HCT116 (cell line): ENCODE data around the gene DOCK10. TPM values are rescaled to one million over a fixed set of nuclear protein-coding genes. Genes with fewer than 3 reads are reported as not detected.

Experiments
- ATAC-seq: fragments of 200-7000 bp; cut with Tn5 transposase; 2 replicates; pipeline ENCODE4 v1.9.1; 2020; ENCODE audit warnings: mild to moderate bottlenecking, moderate library complexity
- BruUV-seq: library from RNA; stranded (reverse); fragments of 400-500 nt; replicated peaks from 2 replicates; lab custom pipeline; 2021; lab: Mats Ljungman, UMichigan
- CTCF ChIA-PET: fragments of 300-600 bp; sonication (Branson Sonifier 250); formaldehyde crosslinking; loops from one replicate; lab custom pipeline; 2021; ENCODE audit warnings: antibody characterized with exemption; lab: Charles Lee
- POLR2A ChIA-PET: fragments of 300-600, 350-600 bp; sonication (Branson Sonifier 250); formaldehyde crosslinking; loops from one replicate; lab custom pipeline; 2021; ENCODE audit warnings: antibody characterized with exemption; lab: Charles Lee
- RAD21 ChIA-PET, 2 experiments: fragments of 300-600 bp; sonication (Branson Sonifier 250); formaldehyde crosslinking; loops; one replicate each; lab custom pipeline; 2023; ENCODE audit warnings: low total read pairs in 2 of 2; ENCODE audit not compliant: uncharacterized antibody in 2 of 2, unreplicated experiment in 2 of 2, low non-redundant PET in 1 of 2; lab: Charles Lee
- DNase-seq: peaks from one replicate; pipeline ENCODE4 v3.0.0-alpha.2; 2010; ENCODE audit warnings: low read depth, low spot score
- H2AFZ ChIP-seq: fragments of 200-600 bp; shearing (Covaris generic), sonication (generic); 2 replicates; pipeline ENCODE4 v1.6.1; 2017; ENCODE audit warnings: low read depth, mixed run types, mixed read lengths, antibody characterized with exemption, low read length; ENCODE audit not compliant: poor library complexity, severe bottlenecking
- H3K27ac ChIP-seq: 2 replicates; pipeline ENCODE4 v1.5.1; 2012; ENCODE audit warnings: low read depth, low read length
- H3K27me3 ChIP-seq: fragments of 200-600 bp; sonication (generic); 2 replicates; pipeline ENCODE4 v1.6.1; 2016; ENCODE audit warnings: mixed run types, low read length, mixed read lengths; ENCODE audit not compliant: insufficient read depth
- H3K36me3 ChIP-seq, 2 experiments: fragments of 200-500 bp in 1 of 2; fragments of 200-600 bp in 1 of 2; sonication (Bioruptor generic) in 1 of 2; sonication (generic) in 1 of 2; 2 replicates each; pipeline versions ENCODE4 v1.5.1 to v1.6.1; 2014 to 2016; ENCODE audit warnings: low read length in 2 of 2, inconsistent platforms in 1 of 2, mixed read lengths in 1 of 2, mixed run types in 1 of 2; ENCODE audit not compliant: insufficient read depth in 2 of 2, control insufficient read depth in 1 of 2
- H3K4me1 ChIP-seq, 2 experiments: fragments of 200-600 bp in 1 of 2; sonication (generic) in 1 of 2; 2 replicates each; pipeline versions ENCODE4 v1.5.1 to v1.6.1; 2012 to 2017; ENCODE audit warnings: low read length in 2 of 2, inconsistent platforms in 1 of 2, mild to moderate bottlenecking in 1 of 2, mixed read lengths in 1 of 2, mixed run types in 1 of 2, moderate library complexity in 1 of 2; ENCODE audit not compliant: insufficient read depth in 2 of 2, control insufficient read depth in 1 of 2
- H3K4me2 ChIP-seq: fragments of 200-600 bp; sonication (generic); 2 replicates; pipeline ENCODE4 v1.6.1; 2017; ENCODE audit warnings: mixed run types, low read length, mixed read lengths
- H3K4me3 ChIP-seq, 2 experiments: fragments of 200-600 bp in 1 of 2; sonication (generic) in 1 of 2; replicated peaks in 1 of 2; 2 replicates each; pipeline ENCODE4 v1.5.1; 2011 to 2016; ENCODE audit warnings: low read length in 2 of 2, control low read depth in 1 of 2, low read depth in 1 of 2, mild to moderate bottlenecking in 1 of 2, mixed read lengths in 1 of 2, mixed run types in 1 of 2
- H3K79me2 ChIP-seq: fragments of 200-600 bp; sonication (generic); 2 replicates; pipeline ENCODE4 v1.6.1; 2017; ENCODE audit warnings: mild to moderate bottlenecking, mixed run types, low read length, moderate library complexity, mixed read lengths; ENCODE audit not compliant: insufficient read depth
- H3K9ac ChIP-seq: fragments of 200-600 bp; sonication (generic); 2 replicates; pipeline ENCODE4 v1.6.1; 2016; ENCODE audit warnings: low read length, mixed read lengths
- H3K9me2 ChIP-seq: fragments of 200-600 bp; sonication (generic), shearing (Covaris generic); 2 replicates; pipeline ENCODE4 v1.6.1; 2017; ENCODE audit warnings: mixed run types, mild to moderate bottlenecking, moderate library complexity; ENCODE audit not compliant: insufficient read depth
- H3K9me3 ChIP-seq, 2 experiments: fragments of 200-500 bp in 1 of 2; fragments of 200-600 bp in 1 of 2; sonication (Bioruptor generic) in 1 of 2; sonication (generic) in 1 of 2; 2 replicates each; pipeline ENCODE4 v1.6.1; 2014 to 2017; ENCODE audit warnings: low read length in 2 of 2, mixed read lengths in 2 of 2, inconsistent platforms in 1 of 2, low read depth in 1 of 2, mild to moderate bottlenecking in 1 of 2, mixed run types in 1 of 2, moderate library complexity in 1 of 2; ENCODE audit not compliant: control insufficient read depth in 1 of 2, insufficient read depth in 1 of 2
- H4K20me1 ChIP-seq: fragments of 200-600 bp; sonication (generic), shearing (Covaris generic); 2 replicates; pipeline ENCODE4 v1.6.1; 2017; ENCODE audit warnings: mixed run types, mild to moderate bottlenecking, moderate library complexity; ENCODE audit not compliant: insufficient read depth
- CBX3 ChIP-seq: IDR thresholded peaks from 2 replicates; pipeline ENCODE4 v1.6.1; 2012; ENCODE audit warnings: low read depth
- EGR1 ChIP-seq: IDR thresholded peaks from 2 replicates; pipeline ENCODE4 v1.6.1; 2012; ENCODE audit warnings: low read depth
- ELF1 ChIP-seq: IDR thresholded peaks from 2 replicates; pipeline ENCODE4 v1.6.1; 2012; ENCODE audit warnings: low read depth, borderline replicate concordance
- EZH2 ChIP-seq: fragments of 200-600 bp; sonication (generic); IDR thresholded peaks from 2 replicates; pipeline ENCODE4 v1.6.1; 2017; ENCODE audit warnings: antibody characterized with exemption, mixed run types
- EZH2phosphoT487 ChIP-seq: fragments of 200-600 bp; IDR thresholded peaks from 2 replicates; pipeline ENCODE4 v1.6.1; 2018; ENCODE audit warnings: antibody characterized with exemption, borderline replicate concordance
- FOSL1 ChIP-seq: IDR thresholded peaks from 2 replicates; pipeline ENCODE4 v1.6.1; 2012; ENCODE audit warnings: low read depth
- JUND ChIP-seq: IDR thresholded peaks from 2 replicates; pipeline ENCODE4 v1.6.1; 2012
- POLR2A ChIP-seq: IDR thresholded peaks from 2 replicates; pipeline ENCODE4 v1.7.0; 2011; ENCODE audit warnings: borderline replicate concordance; ENCODE audit not compliant: insufficient read depth, insufficient read length; ENCODE audit errors: extremely low read depth
- POLR2AphosphoS5 ChIP-seq: IDR thresholded peaks from 2 replicates; pipeline ENCODE4 v1.6.1; 2011; ENCODE audit warnings: mild to moderate bottlenecking, low read depth, low read length, moderate library complexity
- RAD21 ChIP-seq: IDR thresholded peaks from 2 replicates; pipeline ENCODE4 v1.6.1; 2012; ENCODE audit warnings: low read depth, mild to moderate bottlenecking
- SIN3A ChIP-seq: IDR thresholded peaks from 2 replicates; pipeline ENCODE4 v1.6.1; 2012; ENCODE audit warnings: low read depth
- SP1 ChIP-seq: IDR thresholded peaks from 2 replicates; pipeline ENCODE4 v1.6.1; 2012; ENCODE audit warnings: low read depth
- SRF ChIP-seq: IDR thresholded peaks from 2 replicates; pipeline ENCODE4 v1.6.1; 2012; ENCODE audit warnings: low read depth
- TCF7L2 ChIP-seq: IDR thresholded peaks from 2 replicates; pipeline ENCODE4 v1.7.0; 2011; ENCODE audit warnings: borderline replicate concordance, inconsistent platforms; ENCODE audit not compliant: insufficient read depth, insufficient read length; ENCODE audit errors: extremely low read depth
- YY1 ChIP-seq: IDR thresholded peaks from 2 replicates; pipeline ENCODE4 v1.6.1; 2011; ENCODE audit warnings: low read length, low read depth, moderate library complexity, mild to moderate bottlenecking; ENCODE audit not compliant: insufficient replicate concordance; ENCODE audit errors: extremely low read depth
- intact Hi-C: fragments of 100-400 bp; cut with micrococcal nuclease; formaldehyde crosslinking; loops from 2 replicates; pipeline ENCODE4 v1.10.0; 2022
- total RNA-seq: library from RNA; stranded (reverse); gene quantifications from one replicate; pipeline ENCODE4 v1.2.1, GENCODE V29; 2021; ENCODE audit not compliant: unreplicated experiment
- TF ChIP-seq, protein P1 (sequence below): IDR thresholded peaks from 2 replicates; pipeline ENCODE4 v1.6.1; 2012
- TF ChIP-seq, protein P2 (sequence below): IDR thresholded peaks from 2 replicates; pipeline ENCODE4 v1.6.1; 2012; ENCODE audit warnings: low read depth
- TF ChIP-seq, protein P3 (sequence below): IDR thresholded peaks from 2 replicates; pipeline ENCODE4 v1.6.1; 2011; ENCODE audit warnings: mild to moderate bottlenecking, low read length, moderate library complexity; ENCODE audit not compliant: insufficient replicate concordance; ENCODE audit errors: extremely low read depth
- TF ChIP-seq, protein P4 (sequence below), 3 experiments: fragments of 200-600 bp in 1 of 3; sonication (generic) in 1 of 3; IDR thresholded peaks in 2 of 3; conservative IDR thresholded peaks in 1 of 3; 2 replicates each; pipeline ENCODE4 v1.5.1; 2012 to 2017; ENCODE audit warnings: low read depth in 2 of 3, low read length in 2 of 3, antibody characterized with exemption in 1 of 3, borderline replicate concordance in 1 of 3, control low read depth in 1 of 3, mild to moderate bottlenecking in 1 of 3, mixed read lengths in 1 of 3, mixed run types in 1 of 3, moderate library complexity in 1 of 3; ENCODE audit not compliant: insufficient read depth in 1 of 3

Gene DOCK10
- total RNA-seq, 1 experiment from 2014 or later, result 0.54 TPM

DNA sequence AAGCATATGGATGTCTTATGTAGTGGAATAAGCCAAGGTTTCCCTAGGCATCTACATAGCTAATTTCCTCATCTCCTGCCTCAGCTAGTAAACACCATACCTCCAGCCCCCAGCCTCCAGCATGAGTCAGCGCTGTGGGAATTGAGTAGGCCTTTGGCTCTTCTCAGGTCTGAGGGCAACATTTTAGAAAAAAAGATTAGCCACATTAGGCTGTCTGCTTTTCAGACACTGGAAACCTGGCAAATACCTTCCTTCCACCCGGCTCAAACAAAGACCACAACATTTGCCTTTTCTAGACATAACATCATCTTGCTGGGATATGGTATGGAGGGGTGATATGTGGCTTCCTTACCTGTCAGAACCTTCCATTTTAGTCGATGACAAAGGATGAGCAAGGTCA, 320.0 kb downstream of the DOCK10 start:
- Histone ChIP-seq H3K9me2 (no peaks in the 10 kb centered on the region; the same call in 1 of the 2 replicates), H3K27me3 (no peaks in the 10 kb centered on the region), H3K4me1 (no peaks in the 10 kb centered on the region), H4K20me1 (no peaks in the 10 kb centered on the region), H2AFZ (no peak overlapping the region), H3K4me3 (no peak overlapping the region), H3K9me3 (no peaks in the 10 kb centered on the region), H3K36me3 (no peaks in the 10 kb centered on the region), H3K79me2 (no peaks in the 10 kb centered on the region), H3K9ac (no peak overlapping the region), H3K4me2 (no peak overlapping the region), H3K27ac (no peak overlapping the region)
- POLR2A ChIA-PET, result no interaction called here
- ATAC-seq (no peak), DNase-seq (no peak)
- CTCF ChIA-PET, result no interaction called here
- RAD21 ChIA-PET, result no interaction called here
- BruUV-seq, result no TSS peak
- no peak for TF ChIP-seq SP1
- TF ChIP-seq EGR1, result no peak
- TF ChIP-seq, protein P1, sequence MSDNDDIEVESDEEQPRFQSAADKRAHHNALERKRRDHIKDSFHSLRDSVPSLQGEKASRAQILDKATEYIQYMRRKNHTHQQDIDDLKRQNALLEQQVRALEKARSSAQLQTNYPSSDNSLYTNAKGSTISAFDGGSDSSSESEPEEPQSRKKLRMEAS, result no peak
- TF ChIP-seq FOSL1, result no peak
- TF ChIP-seq JUND, result no peak
- no peak for TF ChIP-seq POLR2AphosphoS5
- TF ChIP-seq, protein P2, sequence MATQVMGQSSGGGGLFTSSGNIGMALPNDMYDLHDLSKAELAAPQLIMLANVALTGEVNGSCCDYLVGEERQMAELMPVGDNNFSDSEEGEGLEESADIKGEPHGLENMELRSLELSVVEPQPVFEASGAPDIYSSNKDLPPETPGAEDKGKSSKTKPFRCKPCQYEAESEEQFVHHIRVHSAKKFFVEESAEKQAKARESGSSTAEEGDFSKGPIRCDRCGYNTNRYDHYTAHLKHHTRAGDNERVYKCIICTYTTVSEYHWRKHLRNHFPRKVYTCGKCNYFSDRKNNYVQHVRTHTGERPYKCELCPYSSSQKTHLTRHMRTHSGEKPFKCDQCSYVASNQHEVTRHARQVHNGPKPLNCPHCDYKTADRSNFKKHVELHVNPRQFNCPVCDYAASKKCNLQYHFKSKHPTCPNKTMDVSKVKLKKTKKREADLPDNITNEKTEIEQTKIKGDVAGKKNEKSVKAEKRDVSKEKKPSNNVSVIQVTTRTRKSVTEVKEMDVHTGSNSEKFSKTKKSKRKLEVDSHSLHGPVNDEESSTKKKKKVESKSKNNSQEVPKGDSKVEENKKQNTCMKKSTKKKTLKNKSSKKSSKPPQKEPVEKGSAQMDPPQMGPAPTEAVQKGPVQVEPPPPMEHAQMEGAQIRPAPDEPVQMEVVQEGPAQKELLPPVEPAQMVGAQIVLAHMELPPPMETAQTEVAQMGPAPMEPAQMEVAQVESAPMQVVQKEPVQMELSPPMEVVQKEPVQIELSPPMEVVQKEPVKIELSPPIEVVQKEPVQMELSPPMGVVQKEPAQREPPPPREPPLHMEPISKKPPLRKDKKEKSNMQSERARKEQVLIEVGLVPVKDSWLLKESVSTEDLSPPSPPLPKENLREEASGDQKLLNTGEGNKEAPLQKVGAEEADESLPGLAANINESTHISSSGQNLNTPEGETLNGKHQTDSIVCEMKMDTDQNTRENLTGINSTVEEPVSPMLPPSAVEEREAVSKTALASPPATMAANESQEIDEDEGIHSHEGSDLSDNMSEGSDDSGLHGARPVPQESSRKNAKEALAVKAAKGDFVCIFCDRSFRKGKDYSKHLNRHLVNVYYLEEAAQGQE, result no peak
- TF ChIP-seq, protein P3, sequence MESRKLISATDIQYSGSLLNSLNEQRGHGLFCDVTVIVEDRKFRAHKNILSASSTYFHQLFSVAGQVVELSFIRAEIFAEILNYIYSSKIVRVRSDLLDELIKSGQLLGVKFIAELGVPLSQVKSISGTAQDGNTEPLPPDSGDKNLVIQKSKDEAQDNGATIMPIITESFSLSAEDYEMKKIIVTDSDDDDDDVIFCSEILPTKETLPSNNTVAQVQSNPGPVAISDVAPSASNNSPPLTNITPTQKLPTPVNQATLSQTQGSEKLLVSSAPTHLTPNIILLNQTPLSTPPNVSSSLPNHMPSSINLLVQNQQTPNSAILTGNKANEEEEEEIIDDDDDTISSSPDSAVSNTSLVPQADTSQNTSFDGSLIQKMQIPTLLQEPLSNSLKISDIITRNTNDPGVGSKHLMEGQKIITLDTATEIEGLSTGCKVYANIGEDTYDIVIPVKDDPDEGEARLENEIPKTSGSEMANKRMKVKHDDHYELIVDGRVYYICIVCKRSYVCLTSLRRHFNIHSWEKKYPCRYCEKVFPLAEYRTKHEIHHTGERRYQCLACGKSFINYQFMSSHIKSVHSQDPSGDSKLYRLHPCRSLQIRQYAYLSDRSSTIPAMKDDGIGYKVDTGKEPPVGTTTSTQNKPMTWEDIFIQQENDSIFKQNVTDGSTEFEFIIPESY, result no peak
- TF ChIP-seq, protein P4, sequence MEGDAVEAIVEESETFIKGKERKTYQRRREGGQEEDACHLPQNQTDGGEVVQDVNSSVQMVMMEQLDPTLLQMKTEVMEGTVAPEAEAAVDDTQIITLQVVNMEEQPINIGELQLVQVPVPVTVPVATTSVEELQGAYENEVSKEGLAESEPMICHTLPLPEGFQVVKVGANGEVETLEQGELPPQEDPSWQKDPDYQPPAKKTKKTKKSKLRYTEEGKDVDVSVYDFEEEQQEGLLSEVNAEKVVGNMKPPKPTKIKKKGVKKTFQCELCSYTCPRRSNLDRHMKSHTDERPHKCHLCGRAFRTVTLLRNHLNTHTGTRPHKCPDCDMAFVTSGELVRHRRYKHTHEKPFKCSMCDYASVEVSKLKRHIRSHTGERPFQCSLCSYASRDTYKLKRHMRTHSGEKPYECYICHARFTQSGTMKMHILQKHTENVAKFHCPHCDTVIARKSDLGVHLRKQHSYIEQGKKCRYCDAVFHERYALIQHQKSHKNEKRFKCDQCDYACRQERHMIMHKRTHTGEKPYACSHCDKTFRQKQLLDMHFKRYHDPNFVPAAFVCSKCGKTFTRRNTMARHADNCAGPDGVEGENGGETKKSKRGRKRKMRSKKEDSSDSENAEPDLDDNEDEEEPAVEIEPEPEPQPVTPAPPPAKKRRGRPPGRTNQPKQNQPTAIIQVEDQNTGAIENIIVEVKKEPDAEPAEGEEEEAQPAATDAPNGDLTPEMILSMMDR (IDR thresholded peaks at IDR 0.05 in 2 of 3, conservative IDR thresholded peaks at IDR 0.05 in 1 of 3; ENCODE audit: borderline replicate concordance in 1 of 3, insufficient read depth in 1 of 3, low read depth in 2 of 3, low read length in 2 of 3), result no peak
- TF ChIP-seq EZH2phosphoT487, result no peak
- TF ChIP-seq SIN3A, result no peak
- TF ChIP-seq CBX3, result no peak
- TF ChIP-seq POLR2A, result no peak
- no peak for TF ChIP-seq YY1
- no peak for TF ChIP-seq SRF
- TF ChIP-seq RAD21, result no peak
- TF ChIP-seq EZH2, result no peak
- TF ChIP-seq ELF1, result no peak
- TF ChIP-seq TCF7L2, result no peak
- intact Hi-C loops, result no loop called here
